Muscle of leg (tissue), 16 donors: Measurements from ENCODE around the gene NDUFB4. TPM values are rescaled to one million over a fixed set of nuclear protein-coding genes. Genes with fewer than 3 reads are reported as not detected.
A peak's percentile ranks its signal among the peaks of the same experiment; 100 is the strongest.

Experiments used
- DNase-seq: peaks from one replicate; pipeline ENCODE4 v3.0.0; 2013
- H3K27ac ChIP-seq: one replicate; pipeline ENCODE4 v1.5.1; 2013; ENCODE audit warnings: mild to moderate bottlenecking, low read length, control low read depth
- H3K27me3 ChIP-seq: one replicate; pipeline ENCODE4 v1.6.1; 2013; ENCODE audit warnings: low read length; ENCODE audit not compliant: control insufficient read depth, insufficient read depth
- H3K36me3 ChIP-seq: one replicate; pipeline ENCODE4 v1.6.1; 2013; ENCODE audit warnings: low read length; ENCODE audit not compliant: control insufficient read depth, insufficient read depth
- H3K4me1 ChIP-seq: one replicate; pipeline ENCODE4 v1.6.1; 2013; ENCODE audit warnings: low read length; ENCODE audit not compliant: control insufficient read depth, insufficient read depth
- H3K4me3 ChIP-seq: one replicate; pipeline ENCODE4 v1.5.1; 2013; ENCODE audit warnings: low read length, control low read depth
- H3K9me3 ChIP-seq: replicated peaks from 2 replicates; pipeline ENCODE4 v1.6.1; 2013; ENCODE audit warnings: low read depth, low read length; ENCODE audit not compliant: control insufficient read depth
- WGBS: methylation state at CpG from one replicate; pipeline ENCODE4 v1.1.5; 2013; ENCODE audit warnings: missing lambda C conversion rate; ENCODE audit not compliant: insufficient coverage; 5-methylcytosine and 5-hydroxymethylcytosine counted together
- long read RNA-seq, 11 donors: transcript quantifications; one replicate each; lab custom pipeline, GENCODE V29; 2026
- polyA plus RNA-seq, 8 donors: library from polyadenylated mRNA; unstranded; fragments of 120-200 nt; gene quantifications; one replicate each; pipeline versions ENCODE4 v1.2.1 to v1.2.3, GENCODE V29; 2013; ENCODE audit warnings: inconsistent platforms in 1 of 8, low replicate concordance in 1 of 8; ENCODE audit not compliant: insufficient read length in 8 of 8, insufficient read depth in 1 of 8
- total RNA-seq: library from RNA; stranded (reverse); fragments of 120-200 nt; gene quantifications from one replicate; pipeline ENCODE4 v1.2.4, GENCODE V29; 2013

The NDUFB4 gene
- 131 TPM for total RNA-seq
- 100 to 1,000 TPM; 164 to 194 (median 177) TPM for polyA plus RNA-seq
- long read RNA-seq, donor 1, transcript NDUFB4-201 (3 exons, 671 nt) = major isoform, 69 of 74 reads
- long read RNA-seq, donor 1, partial matches to known transcripts = 0 of 74 reads
- long read RNA-seq, donor 1, other reads (novel, unspliced or antisense) = 0 of 74 reads
- long read RNA-seq, donor 2, transcript NDUFB4-201 (3 exons, 671 nt) = major isoform, 21 of 24 reads
- long read RNA-seq, donor 2, partial matches to known transcripts = 0 of 24 reads
- long read RNA-seq, donor 2, other reads (novel, unspliced or antisense) = 0 of 24 reads
- long read RNA-seq, donor 3, transcript NDUFB4-201 (3 exons, 671 nt) = major isoform, 111 of 124 reads
- long read RNA-seq, donor 3, transcript NDUFB4-206 (2 exons, 425 nt) = minor isoform, 9 of 124 reads
- long read RNA-seq, donor 3, partial matches to known transcripts = 0 of 124 reads
- long read RNA-seq, donor 3, other reads (novel, unspliced or antisense) = 0 of 124 reads
- long read RNA-seq, donor 4, transcript NDUFB4-201 (3 exons, 671 nt) = major isoform, 105 of 111 reads
- long read RNA-seq, donor 4, partial matches to known transcripts = 0 of 111 reads
- long read RNA-seq, donor 4, other reads (novel, unspliced or antisense) = 0 of 111 reads
- long read RNA-seq, donor 5, transcript NDUFB4-201 (3 exons, 671 nt) = major isoform, 259 of 293 reads
- long read RNA-seq, donor 5, transcript NDUFB4-206 (2 exons, 425 nt) = minor isoform, 13 of 293 reads
- long read RNA-seq, donor 5, partial matches to known transcripts = 8 of 293 reads
- long read RNA-seq, donor 5, other reads (novel, unspliced or antisense) = 5 of 293 reads
- long read RNA-seq, donor 6, transcript NDUFB4-203 (2 exons, 1,426 nt) = minor isoform, 6 of 283 reads
- long read RNA-seq, donor 6, transcript NDUFB4-201 (3 exons, 671 nt) = major isoform, 255 of 283 reads
- long read RNA-seq, donor 6, transcript NDUFB4-204 (3 exons, 558 nt) = minor isoform, 5 of 283 reads
- long read RNA-seq, donor 6, transcript NDUFB4-206 (2 exons, 425 nt) = minor isoform, 17 of 283 reads
- long read RNA-seq, donor 6, partial matches to known transcripts = 0 of 283 reads
- long read RNA-seq, donor 6, other reads (novel, unspliced or antisense) = 0 of 283 reads
- long read RNA-seq, donor 7, transcript NDUFB4-206 (2 exons, 425 nt) = minor isoform, 10 of 204 reads
- long read RNA-seq, donor 7, transcript NDUFB4-201 (3 exons, 671 nt) = major isoform, 179 of 204 reads
- long read RNA-seq, donor 7, partial matches to known transcripts = 5 of 204 reads
- long read RNA-seq, donor 7, other reads (novel, unspliced or antisense) = 6 of 204 reads
- long read RNA-seq, donor 8, transcript NDUFB4-201 (3 exons, 671 nt) = major isoform, 167 of 208 reads
- long read RNA-seq, donor 8, transcript NDUFB4-206 (2 exons, 425 nt) = minor isoform, 19 of 208 reads
- long read RNA-seq, donor 8, partial matches to known transcripts = 12 of 208 reads
- long read RNA-seq, donor 8, other reads (novel, unspliced or antisense) = 5 of 208 reads
- long read RNA-seq, donor 9, transcript NDUFB4-206 (2 exons, 425 nt) = minor isoform, 7 of 150 reads
- long read RNA-seq, donor 9, transcript NDUFB4-201 (3 exons, 671 nt) = major isoform, 133 of 150 reads
- long read RNA-seq, donor 9, partial matches to known transcripts = 7 of 150 reads
- long read RNA-seq, donor 9, other reads (novel, unspliced or antisense) = 0 of 150 reads
- long read RNA-seq, donor 10, transcript NDUFB4-201 (3 exons, 671 nt) = major isoform, 191 of 216 reads
- long read RNA-seq, donor 10, transcript NDUFB4-206 (2 exons, 425 nt) = minor isoform, 22 of 216 reads
- long read RNA-seq, donor 10, partial matches to known transcripts = 0 of 216 reads
- long read RNA-seq, donor 10, other reads (novel, unspliced or antisense) = 0 of 216 reads
- long read RNA-seq, donor 11, transcript NDUFB4-201 (3 exons, 671 nt) = major isoform, 156 of 162 reads
- long read RNA-seq, donor 11, partial matches to known transcripts = 0 of 162 reads
- long read RNA-seq, donor 11, other reads (novel, unspliced or antisense) = 0 of 162 reads

DNA sequence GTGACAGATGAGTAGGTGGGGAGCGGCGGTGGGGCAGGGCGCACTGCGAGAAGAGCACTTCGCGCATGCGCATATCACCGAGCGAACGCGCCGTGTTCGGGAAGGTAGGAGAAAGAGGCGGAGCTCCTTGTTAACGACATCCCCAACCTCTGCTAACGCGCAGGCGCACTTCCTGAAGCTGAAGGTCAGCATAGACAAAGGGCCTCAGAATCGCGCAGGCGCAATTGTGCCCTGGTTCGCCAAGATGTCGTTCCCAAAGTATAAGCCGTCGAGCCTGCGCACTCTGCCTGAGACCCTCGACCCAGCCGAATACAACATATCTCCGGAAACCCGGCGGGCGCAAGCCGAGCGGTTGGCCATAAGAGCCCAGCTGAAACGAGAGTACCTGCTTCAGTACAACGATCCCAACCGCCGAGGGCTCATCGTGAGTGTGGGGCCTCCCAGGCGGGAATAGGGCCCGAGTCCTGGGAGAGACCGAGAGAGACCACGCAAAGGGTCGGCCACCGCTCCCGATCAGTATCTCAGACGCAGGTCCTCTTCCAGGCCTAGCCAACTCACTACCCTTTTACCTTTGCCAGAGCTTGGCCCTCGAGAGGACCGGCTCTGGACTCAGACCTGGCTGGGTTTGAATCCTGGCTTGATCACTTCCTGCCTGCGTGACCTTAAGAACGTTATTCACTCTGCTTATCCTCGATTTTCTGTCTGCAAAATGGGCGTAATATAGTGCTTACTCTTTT lies at the start of gene NDUFB4:
NDUFB4 (plus strand) TSS at position 221 of the 737 bp plus-strand sequence; CDS start at position 245, 24 bp downstream.
- Histone ChIP-seq H3K4me3 (peak within 1 kb of the TSS; percentile 91), H3K9me3 (no peaks in the 10 kb centered on the region), H3K27ac (peak within 1 kb of the TSS; percentile 94), H3K27me3 (no peaks in the 10 kb centered on the region), H3K36me3 (peaks cover 10% of the 10 kb centered on the region), H3K4me1 (no peaks in the 10 kb centered on the region)
- DNase-seq = peak; percentile 99
- under 1% methylated on average over 49 of the region's 53 CpGs for WGBS

DNA sequence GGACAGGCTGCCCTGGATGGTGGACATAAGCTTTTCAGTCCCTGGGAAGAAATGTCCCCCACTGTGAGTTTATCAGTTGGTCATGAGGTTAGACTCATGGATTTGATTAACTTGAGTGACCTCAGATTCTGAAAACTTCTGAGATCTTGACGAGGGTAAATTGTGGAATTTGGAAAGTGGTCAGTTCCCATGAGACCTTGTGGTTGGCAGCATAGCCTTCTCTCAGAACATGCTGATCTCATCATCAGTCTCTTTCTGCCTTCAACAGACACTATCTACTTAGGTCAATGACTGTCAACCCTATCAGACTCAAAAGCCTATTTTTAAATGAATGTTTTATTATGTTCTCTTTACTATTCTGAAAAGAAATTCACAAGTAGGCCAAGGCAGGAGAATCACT lies 45.6 kb upstream of the NDUFB4 start:
- H3K36me3 ChIP-seq = no peaks in the 10 kb centered on the region
- no peak overlapping the region for H3K4me3 ChIP-seq
- no peak for DNase-seq
- H3K27me3 ChIP-seq = no peaks in the 10 kb centered on the region
- WGBS = no CpG with 5 or more reads among the region's 1 CpG
- H3K27ac ChIP-seq = no peak overlapping the region
- no peaks in the 10 kb centered on the region for H3K9me3 ChIP-seq
- H3K4me1 ChIP-seq = no peaks in the 10 kb centered on the region

GRCh38 chr3:120552184-120553172 lies 43.7 kb upstream of the NDUFB4 start:
- 81% methylated on average over 2 of the region's 5 CpGs for WGBS

GRCh38 chr3:120554812-120555606 lies 41.1 kb upstream of the NDUFB4 start:
- no peaks in the 10 kb centered on the region for H3K36me3 ChIP-seq
- no peak overlapping the region for H3K4me3 ChIP-seq
- H3K27me3 ChIP-seq = no peaks in the 10 kb centered on the region
- H3K27ac ChIP-seq = peak overlapping the region; percentile 76
- peaks cover 21% of the 10 kb centered on the region for H3K4me1 ChIP-seq
- peak; percentile 97 for DNase-seq
- WGBS = no CpG with 5 or more reads among the region's 3 CpGs
- H3K9me3 ChIP-seq = no peaks in the 10 kb centered on the region

More at GRCh38 chr3:120552184-120553172, 43.7 kb upstream of the NDUFB4 start:
- Histone ChIP-seq H3K9me3 (no peaks in the 10 kb centered on the region), H3K4me1 (peaks cover 4% of the 10 kb centered on the region), H3K4me3 (no peak overlapping the region), H3K27me3 (no peaks in the 10 kb centered on the region), H3K27ac (no peak overlapping the region), H3K36me3 (no peaks in the 10 kb centered on the region)
- DNase-seq = no peak

DNA sequence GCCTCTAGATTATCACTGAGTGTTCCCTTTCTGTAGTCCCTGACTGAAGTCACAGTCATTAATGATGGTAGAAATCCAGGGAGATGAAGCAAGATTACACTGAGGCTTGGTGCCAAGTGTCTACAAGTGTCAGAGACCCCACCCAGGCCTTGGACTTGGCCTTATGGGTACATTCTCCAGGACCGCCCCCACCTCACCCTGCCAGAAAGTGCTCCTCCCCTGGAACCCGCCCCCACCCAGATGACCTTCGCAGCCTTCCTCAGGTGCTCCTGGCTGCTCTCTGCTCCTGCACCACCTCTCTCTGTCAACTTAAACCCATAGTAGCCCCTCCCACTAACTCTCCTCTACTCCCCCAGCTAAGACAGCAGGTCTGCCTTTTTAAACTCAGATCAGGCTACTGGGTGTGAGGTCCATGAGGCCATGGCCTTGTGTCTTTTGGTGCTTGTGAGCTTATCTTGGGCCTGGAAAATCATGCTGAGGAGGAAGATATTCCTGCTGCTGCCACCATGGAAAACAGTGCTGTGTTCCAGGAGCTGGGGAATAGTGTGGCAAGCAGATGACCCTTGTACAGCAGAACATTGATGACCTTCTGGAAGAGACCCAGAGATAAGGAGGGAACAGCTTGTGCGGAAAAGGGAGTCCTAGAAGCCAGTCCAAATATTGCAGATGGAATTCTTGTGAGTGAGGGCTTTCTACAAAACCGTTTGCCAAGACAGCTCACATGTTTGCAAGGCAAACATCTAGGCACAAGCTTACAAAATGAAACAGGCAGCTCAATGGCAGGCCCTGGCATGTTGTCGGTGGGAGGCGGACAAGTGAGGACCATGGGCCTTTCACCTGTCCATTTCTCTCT lies 40.3 kb upstream of the NDUFB4 start:
- peak overlapping the region; percentile 76 for H3K27ac ChIP-seq
- H3K9me3 ChIP-seq = no peaks in the 10 kb centered on the region
- H3K4me1 ChIP-seq = peaks cover 21% of the 10 kb centered on the region
- H3K4me3 ChIP-seq = no peak overlapping the region
- no peaks in the 10 kb centered on the region for H3K27me3 ChIP-seq
- H3K36me3 ChIP-seq = no peaks in the 10 kb centered on the region
- peak; percentile 25 for DNase-seq
- WGBS = 48% methylated on average over 3 of the region's 7 CpGs

GRCh38 chr3:120557115-120557514 lies 39.0 kb upstream of the NDUFB4 start:
- Histone ChIP-seq H3K4me1 (peaks cover 21% of the 10 kb centered on the region), H3K4me3 (no peak overlapping the region), H3K27me3 (no peaks in the 10 kb centered on the region), H3K27ac (no peak overlapping the region), H3K36me3 (no peaks in the 10 kb centered on the region), H3K9me3 (no peaks in the 10 kb centered on the region)
- DNase-seq = no peak

DNA sequence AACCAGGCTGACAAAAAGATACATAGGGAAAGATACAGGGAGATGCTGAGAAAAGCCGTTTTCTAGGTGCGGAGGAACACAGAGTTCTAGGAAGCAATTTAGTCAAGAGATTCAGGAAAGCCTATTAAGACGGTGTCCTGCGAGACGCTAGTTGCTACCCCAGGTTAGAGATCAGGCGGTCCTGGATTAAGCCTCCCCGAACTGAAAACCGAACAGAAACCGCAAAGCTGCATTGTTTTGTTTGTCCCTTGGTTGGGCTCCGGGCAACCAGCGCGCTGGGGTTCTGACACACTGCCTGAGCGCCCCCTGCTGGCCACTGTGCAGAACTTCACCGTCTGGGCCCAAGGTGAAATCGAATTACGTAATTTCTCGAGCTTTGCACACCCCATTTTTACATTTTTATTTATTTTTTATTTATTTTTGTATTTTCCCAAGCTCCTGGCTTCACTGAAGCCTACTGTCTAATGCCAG lies 37.3 kb upstream of the NDUFB4 start:
- no peaks in the 10 kb centered on the region for H3K36me3 ChIP-seq
- peak overlapping the region; percentile 91 for H3K27ac ChIP-seq
- H3K9me3 ChIP-seq = no peaks in the 10 kb centered on the region
- no peaks in the 10 kb centered on the region for H3K27me3 ChIP-seq
- DNase-seq = peak; percentile 96
- peaks cover 21% of the 10 kb centered on the region for H3K4me1 ChIP-seq
- H3K4me3 ChIP-seq = peak overlapping the region; percentile 62
- WGBS = 1% methylated on average over 12 of the region's 17 CpGs
